B cell (primary cell): ENCODE measurements around the gene SLC9A9. TPM values are rescaled to one million over a fixed set of nuclear protein-coding genes. Genes with fewer than 3 reads are reported as not detected.

Experiments used
- ATAC-seq: fragments of 200-7000 bp; cut with Tn5 transposase; one replicate; pipeline ENCODE4 v1.10.0; 2021; ENCODE audit warnings: low read depth, mild to moderate bottlenecking, moderate number of reproducible peaks, moderate library complexity
- CTCF ChIA-PET: fragments of 350-600 bp; sonication (Branson Sonifier 250); formaldehyde crosslinking; loops from one replicate; lab custom pipeline; 2021; ENCODE audit warnings: antibody characterized with exemption, inconsistent platforms; lab: Charles Lee
- POLR2A ChIA-PET: fragments of 350-600 bp; sonication (Branson Sonifier 250); formaldehyde crosslinking; loops from one replicate; lab custom pipeline; 2021; ENCODE audit warnings: antibody characterized with exemption; lab: Charles Lee
- DNase-seq: peaks from one replicate; pipeline ENCODE4 v3.0.0; 2013
- H2AFZ ChIP-seq: 2 replicates; pipeline ENCODE4 v1.6.1; 2012; ENCODE audit warnings: mild to moderate bottlenecking, low read depth, low read length; ENCODE audit not compliant: insufficient read depth, poor library complexity, severe bottlenecking
- H3K27ac ChIP-seq, 2 donors: 1 replicate in 1 of 2; 2 replicates in 1 of 2; pipeline ENCODE4 v1.5.1; 2012 to 2013; ENCODE audit warnings: low read length in 2 of 2, mild to moderate bottlenecking in 2 of 2, moderate library complexity in 1 of 2
- H3K27me3 ChIP-seq, 4 experiments: fragments of 200-600 bp in 1 of 4; sonication (generic) in 1 of 4; replicated peaks in 1 of 4; 1 replicate in 2 of 4; 2 replicates in 2 of 4; pipeline versions ENCODE4 v1.6.1 to v1.7.0; 2013 to 2016; ENCODE audit warnings: low read length in 3 of 4, mild to moderate bottlenecking in 2 of 4, mixed read lengths in 1 of 4, moderate library complexity in 1 of 4; ENCODE audit not compliant: insufficient read depth in 4 of 4, control insufficient read depth in 3 of 4; ENCODE audit errors: control extremely low read depth in 1 of 4
- H3K36me3 ChIP-seq, 2 experiments: replicated peaks in 1 of 2; 1 replicate in 1 of 2; 2 replicates in 1 of 2; pipeline versions ENCODE4 v1.6.1 to v1.7.1; 2013; ENCODE audit warnings: low read length in 1 of 2; ENCODE audit not compliant: insufficient read depth in 2 of 2, control insufficient read depth in 1 of 2; ENCODE audit errors: control extremely low read depth in 1 of 2, extremely low read depth in 1 of 2
- H3K4me1 ChIP-seq, 2 donors: fragments of 200-600 bp in 1 of 2; sonication (generic) in 1 of 2; 1 replicate in 1 of 2; 2 replicates in 1 of 2; pipeline versions ENCODE4 v1.5.1 to v1.6.1; 2013 to 2017; ENCODE audit warnings: low read length in 2 of 2; ENCODE audit not compliant: control insufficient read depth in 2 of 2, insufficient read depth in 2 of 2
- H3K4me2 ChIP-seq: replicated peaks from 2 replicates; pipeline ENCODE3; 2012; ENCODE audit warnings: mild to moderate bottlenecking, low read depth, low read length; ENCODE audit not compliant: poor library complexity, severe bottlenecking
- H3K4me3 ChIP-seq, 5 experiments: fragments of 200-600 bp in 1 of 5; sonication (generic) in 1 of 5; 1 replicate in 3 of 5; 2 replicates in 2 of 5; pipeline versions ENCODE4 v1.5.1 to v1.7.0; 2011 to 2016; ENCODE audit warnings: low read length in 4 of 5, mild to moderate bottlenecking in 4 of 5, low read depth in 2 of 5, control low read depth in 1 of 5, moderate library complexity in 1 of 5; ENCODE audit not compliant: insufficient read depth in 1 of 5; ENCODE audit errors: control extremely low read depth in 1 of 5, extremely low read depth in 1 of 5
- H3K79me2 ChIP-seq: fragments of 200-600 bp; sonication (generic); one replicate; pipeline ENCODE4 v1.6.0; 2016; ENCODE audit warnings: low read length; ENCODE audit not compliant: control insufficient read depth, insufficient read depth
- H3K9ac ChIP-seq: fragments of 200-600 bp; sonication (generic); 2 replicates; pipeline ENCODE4 v1.6.1; 2017; ENCODE audit warnings: mild to moderate bottlenecking, low read length, moderate library complexity
- H3K9me3 ChIP-seq, 3 donors: one replicate each; pipeline versions ENCODE4 v1.6.1 to v1.7.1; 2013; ENCODE audit warnings: low read length in 2 of 3; ENCODE audit not compliant: control insufficient read depth in 2 of 3, insufficient read depth in 1 of 3; ENCODE audit errors: control extremely low read depth in 1 of 3
- H4K20me1 ChIP-seq: 2 replicates; pipeline ENCODE4 v1.6.0; 2012; ENCODE audit warnings: mild to moderate bottlenecking, low read length; ENCODE audit not compliant: insufficient read depth, control insufficient read depth, poor library complexity, severe bottlenecking
- H3K27ac Mint-ChIP-seq: one replicate; pipeline ENCODE4 v1.8.0; 2021; ENCODE audit warnings: mixed read lengths
- H3K27me3 Mint-ChIP-seq: one replicate; pipeline ENCODE4 v1.8.0; 2021; ENCODE audit warnings: mixed read lengths
- H3K4me1 Mint-ChIP-seq: one replicate; pipeline ENCODE4 v1.8.0; 2021; ENCODE audit warnings: mixed read lengths
- H3K4me3 Mint-ChIP-seq: one replicate; pipeline ENCODE4 v1.8.0; 2021; ENCODE audit warnings: mixed read lengths
- H3K9me3 Mint-ChIP-seq: one replicate; pipeline ENCODE4 v1.8.0; 2022; ENCODE audit warnings: mixed read lengths; ENCODE audit not compliant: insufficient read depth
- CTCF ChIP-seq: fragments of 200-600 bp; IDR thresholded peaks from one replicate; pipeline ENCODE4 v1.8.0; 2022; ENCODE audit warnings: antibody characterized with exemption, mild to moderate bottlenecking
- EZH2 ChIP-seq: IDR thresholded peaks from 2 replicates; pipeline ENCODE4 v1.6.1; 2012; ENCODE audit warnings: borderline replicate concordance, low read depth, mild to moderate bottlenecking, moderate library complexity, low read length; ENCODE audit not compliant: insufficient read depth, poor library complexity, severe bottlenecking
- WGBS: methylation state at CpG from one replicate; pipeline ENCODE4 v1.1.5; 2013; ENCODE audit warnings: missing lambda C conversion rate; ENCODE audit not compliant: insufficient coverage; 5-methylcytosine and 5-hydroxymethylcytosine counted together
- intact Hi-C: fragments of 100-400 bp; cut with micrococcal nuclease; formaldehyde crosslinking; loops from one replicate; pipeline ENCODE4 v1.10.0; 2022
- polyA plus RNA-seq: library from polyadenylated mRNA; depleted of rRNA; stranded (reverse); fragments of >200 nt; gene quantifications from 2 replicates; pipeline ENCODE4 v1.2.3, GENCODE V29; 2012
- total RNA-seq, 2 donors: library from RNA; stranded (reverse); fragments of 120-200 nt in 1 of 2; gene quantifications; 1 replicate in 1 of 2; 2 replicates in 1 of 2; pipeline versions ENCODE4 v1.2.3 to v1.2.4, GENCODE V29; 2013 to 2022

Gene SLC9A9
- total and polyA plus RNA-seq, 2 donors (not counting 1 experiment from before 2014, with no cell fraction given): 7.7 to 17.3 TPM

GRCh38 chr3:143654906-143655305, 193.4 kb downstream of the SLC9A9 start:
- H3K79me2 ChIP-seq: no peaks in the 10 kb centered on the region
- Mint-ChIP-seq H3K4me3 (no peak overlapping the region), H3K27ac (no peak overlapping the region), H3K27me3 (no peaks in the 10 kb centered on the region), H3K9me3 (no peaks in the 10 kb centered on the region), H3K4me1 (no peaks in the 10 kb centered on the region)
- ATAC-seq: no peak
- POLR2A ChIA-PET: no interaction called here
- no peaks in the 10 kb centered on the region for H3K27me3 ChIP-seq
- H3K4me1 ChIP-seq: no peaks in the 10 kb centered on the region
- intact Hi-C loops: no loop called here
- DNase-seq: no peak
- H3K9ac ChIP-seq: no peak overlapping the region
- no peak overlapping the region for H2AFZ ChIP-seq
- no peak for TF ChIP-seq CTCF
- TF ChIP-seq EZH2: no peak
- H3K27ac ChIP-seq: no peak overlapping the region
- H3K4me3 ChIP-seq: no peak overlapping the region
- H4K20me1 ChIP-seq: no peaks in the 10 kb centered on the region
- CTCF ChIA-PET: interaction anchor here (1.1 to 1.4 kb wide), 2 partner anchors 11 to 19 kb away, joined by 3 to 4 read pairs; no protein-coding TSS in a partner anchor
- no peaks in the 10 kb centered on the region for H3K9me3 ChIP-seq
- peaks cover 0 to 5% of the 10 kb centered on the region in 2 experiments for H3K36me3 ChIP-seq
- 100% methylated on average over 1 of the region's 3 CpGs for WGBS
- no peak overlapping the region for H3K4me2 ChIP-seq

GRCh38 chr3:143653935-143654334, 194.3 kb downstream of the SLC9A9 start:
- 100% methylated on average over 1 of the region's 2 CpGs for WGBS
- Mint-ChIP-seq H3K4me3 (no peak overlapping the region), H3K4me1 (no peaks in the 10 kb centered on the region), H3K9me3 (no peaks in the 10 kb centered on the region), H3K27me3 (no peaks in the 10 kb centered on the region), H3K27ac (no peak overlapping the region)
- ChIA-PET CTCF (interaction anchor here (1.4 kb wide), 1 partner anchor 10 kb away, joined by 4 read pairs; no protein-coding TSS in a partner anchor), POLR2A (no interaction called here)
- Histone ChIP-seq H2AFZ (no peak overlapping the region), H3K36me3 (peaks cover 0 to 5% of the 10 kb centered on the region in 2 experiments), H3K27ac (no peak overlapping the region), H3K9ac (no peak overlapping the region), H3K79me2 (no peaks in the 10 kb centered on the region), H3K4me3 (no peak overlapping the region), H3K4me1 (no peaks in the 10 kb centered on the region), H4K20me1 (no peaks in the 10 kb centered on the region), H3K9me3 (no peaks in the 10 kb centered on the region), H3K4me2 (no peak overlapping the region), H3K27me3 (no peaks in the 10 kb centered on the region)
- TF ChIP-seq EZH2 (no peak), CTCF (no peak)
- intact Hi-C loops: no loop called here
- no peak for DNase-seq
- no peak for ATAC-seq
